Retinal pigment epithelial cell (primary cell): ENCODE measurements around the gene UPF1.
"Not testable (repeated sequence)": the region's sequence is repeated elsewhere in the genome, so short reads cannot be mapped to it uniquely, and the experiment has no call there.

Source experiments
- DNase-seq: peaks from one replicate; pipeline ENCODE4 v3.0.0-alpha.2; 2010; ENCODE audit warnings: low read depth
- H3K4me3 ChIP-seq: 2 replicates; pipeline ENCODE4 v1.5.1; 2011; ENCODE audit warnings: mild to moderate bottlenecking, low read length, control low read depth, moderate library complexity
- CTCF ChIP-seq: conservative IDR thresholded peaks from 2 replicates; pipeline ENCODE4 v1.5.1; 2011; ENCODE audit warnings: low read depth, low read length, control low read depth, inconsistent platforms

UPF1 gene

GRCh38 chr19:18800636-18801035 lies 31.1 kb upstream of the UPF1 start:
- TF ChIP-seq CTCF = no peak
- no peak overlapping the region for H3K4me3 ChIP-seq

DNA sequence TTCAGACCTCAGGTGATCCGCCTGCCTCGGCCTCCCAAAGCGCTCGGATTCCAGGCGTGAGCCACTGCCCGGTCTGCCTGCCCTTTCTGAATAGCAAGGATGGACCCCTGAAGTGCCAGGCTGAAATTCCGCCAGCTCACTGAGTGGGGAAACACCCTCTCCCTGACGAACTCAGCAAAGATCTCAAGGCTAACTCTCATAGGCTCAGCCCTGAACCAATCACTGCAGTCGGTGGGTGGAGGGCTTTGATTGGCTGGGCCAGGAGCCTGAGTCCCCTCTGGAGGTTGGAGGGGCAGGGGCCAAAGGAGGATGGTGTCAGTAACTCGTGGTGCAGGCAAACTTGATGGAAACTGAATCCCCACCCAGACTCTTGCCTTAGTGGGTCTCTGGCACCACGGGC lies 29.4 kb upstream of the UPF1 start:
- no peak overlapping the region for H3K4me3 ChIP-seq
- TF ChIP-seq CTCF = no peak
- DNase-seq = no peak

More at GRCh38 chr19:18800636-18801035, 31.1 kb upstream of the UPF1 start:
- no peak for DNase-seq

DNA sequence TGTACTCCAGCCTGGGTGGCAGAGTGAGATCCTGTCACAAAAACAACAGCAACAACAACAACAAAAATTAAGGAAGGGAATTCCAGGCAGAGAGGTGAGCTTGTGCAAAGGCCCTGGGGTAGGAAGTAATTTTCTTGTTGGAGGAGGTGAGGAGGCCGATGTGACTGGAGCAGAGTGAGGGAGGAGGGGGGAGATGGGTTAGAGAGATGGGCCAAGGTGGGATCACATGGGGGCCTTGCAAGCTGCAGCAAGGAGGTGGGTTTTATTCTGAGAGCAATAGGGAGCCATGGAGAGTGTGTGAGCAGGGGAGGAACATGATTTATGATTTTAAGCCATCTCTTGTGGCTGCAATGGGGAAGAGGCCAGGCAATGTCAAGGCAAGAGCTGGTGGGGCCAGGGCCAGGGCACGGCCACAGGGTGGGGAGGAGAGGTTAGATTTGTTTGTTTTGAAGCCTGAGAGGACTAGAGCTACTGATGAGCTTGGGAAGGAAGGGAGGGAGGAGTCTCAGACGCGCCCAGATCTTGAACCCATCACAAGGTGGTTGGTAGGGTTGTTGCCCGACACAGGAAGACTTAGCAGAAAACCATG lies 28.1 kb upstream of the UPF1 start:
- no peak for DNase-seq
- no peak overlapping the region for H3K4me3 ChIP-seq
- TF ChIP-seq CTCF = no peak

DNA sequence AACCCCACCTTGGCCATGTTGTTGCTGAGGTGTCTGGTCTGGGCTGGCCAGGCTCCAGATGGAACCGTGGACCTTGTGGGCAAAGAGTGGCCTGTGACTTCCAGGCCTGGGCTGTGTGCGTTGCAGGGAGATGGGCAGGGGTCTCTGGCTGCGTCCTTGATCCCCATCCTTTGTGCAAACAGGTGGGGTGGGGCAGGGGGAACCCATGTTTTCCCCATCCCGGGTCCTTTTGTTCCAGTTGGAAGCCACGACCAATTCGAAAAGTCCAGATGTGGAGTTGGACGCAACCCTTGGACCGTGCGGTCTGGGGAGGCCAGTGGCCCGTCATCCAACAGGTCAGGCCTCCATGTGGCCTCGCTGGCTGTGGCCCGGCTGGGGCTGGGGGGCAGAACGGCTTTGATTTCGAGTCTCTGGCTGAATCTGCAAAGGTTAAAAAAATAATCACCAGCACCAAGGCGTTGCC lies 27.6 kb upstream of the UPF1 start:
- DNase-seq = no peak
- H3K4me3 ChIP-seq = no peak overlapping the region
- no peak for TF ChIP-seq CTCF

GRCh38 chr19:18804643-18805042 lies 27.1 kb upstream of the UPF1 start:
- no peak for TF ChIP-seq CTCF
- H3K4me3 ChIP-seq = no peak overlapping the region
- DNase-seq = no peak

DNA sequence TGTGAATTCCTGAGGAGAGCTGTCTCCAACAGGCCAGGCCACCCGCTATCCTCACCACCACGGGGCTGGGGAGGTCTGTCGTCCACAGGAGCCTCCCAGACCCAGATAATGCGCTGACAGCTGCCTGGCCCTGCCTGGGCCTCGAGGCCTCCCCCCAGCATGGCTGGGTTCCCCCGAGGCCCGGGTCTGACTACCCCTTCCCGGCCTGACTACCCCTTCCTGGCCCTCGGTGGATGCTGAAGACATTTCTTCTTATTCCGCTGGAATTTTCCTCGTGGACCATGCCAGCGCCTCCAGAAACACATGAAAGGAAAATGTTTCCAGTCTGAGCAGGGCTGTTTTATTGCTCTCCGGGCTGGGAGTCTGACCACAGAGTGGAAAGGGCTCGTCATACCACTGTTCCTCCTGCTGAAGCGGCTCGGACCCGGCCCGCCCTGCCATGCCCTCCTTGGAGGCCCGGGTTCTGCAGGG lies 23.9 kb upstream of the UPF1 start:
- TF ChIP-seq CTCF = no peak
- no peak overlapping the region for H3K4me3 ChIP-seq
- no peak for DNase-seq

DNA sequence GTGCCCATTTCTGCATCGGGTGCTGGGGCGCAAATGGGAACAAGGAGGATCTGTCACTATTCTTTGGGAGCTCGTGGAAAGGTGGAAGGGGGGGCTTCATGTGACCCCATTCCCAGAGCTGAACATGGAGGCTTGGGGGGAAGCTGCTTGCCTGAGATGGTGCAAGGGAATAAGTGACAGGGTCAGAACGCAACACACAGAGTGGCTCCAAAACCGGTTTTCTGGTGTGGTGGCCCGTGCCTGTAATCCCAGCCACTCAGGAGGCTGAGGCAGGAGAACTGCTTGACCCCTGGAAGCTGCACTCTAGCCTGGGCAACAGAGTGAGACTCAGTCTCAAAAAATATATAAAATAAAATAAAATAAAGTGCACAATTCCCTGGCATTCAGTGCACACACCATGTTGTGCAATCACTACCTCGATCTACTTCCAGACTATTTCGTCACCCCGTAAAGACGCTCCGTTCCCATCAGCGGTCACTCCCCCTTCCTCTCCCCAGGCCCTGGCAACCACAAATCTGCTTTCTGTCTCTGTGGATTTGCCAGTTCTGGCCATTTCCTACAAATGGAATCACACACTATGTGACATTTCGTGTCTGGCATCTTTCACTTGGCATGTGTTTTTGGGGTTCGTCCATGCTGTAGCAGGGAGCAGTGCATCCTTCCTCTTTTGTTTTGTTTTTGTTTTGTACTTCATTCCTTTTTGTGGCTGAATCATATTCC lies 22.4 kb upstream of the UPF1 start:
- DNase-seq = no peak
- no peak for TF ChIP-seq CTCF
- no peak overlapping the region for H3K4me3 ChIP-seq

GRCh38 chr19:18811638-18812037 lies 20.1 kb upstream of the UPF1 start:
- not testable (repeated sequence) for DNase-seq, H3K4me3 ChIP-seq
